ENCODE measurements around the gene ACAD10.

Gene ACAD10

DNA sequence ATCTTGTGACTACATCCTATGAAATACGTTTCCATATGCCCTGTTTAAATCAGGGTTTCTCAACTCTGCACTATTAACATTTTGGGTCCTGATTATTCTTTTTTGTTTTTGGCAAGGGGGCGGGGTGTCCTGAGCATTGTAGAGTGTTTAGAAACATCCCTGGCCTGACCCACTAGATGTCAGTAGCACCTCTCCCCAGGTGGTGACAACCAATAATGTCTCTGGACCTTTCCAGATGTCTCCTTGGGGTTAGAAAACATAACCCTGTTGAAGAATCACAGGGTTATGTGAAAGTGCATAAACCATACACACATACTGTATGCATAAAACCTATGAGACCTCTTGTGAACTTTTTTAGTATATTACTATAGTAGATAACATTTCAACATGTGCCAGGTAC, 1.4 kb downstream of the ACAD10 start:
- DNase-seq (ENCODE audit: insufficient read length, low spot score) = no peak
- FAIRE-seq = no peak
- TF ChIP-seq, protein P1, sequence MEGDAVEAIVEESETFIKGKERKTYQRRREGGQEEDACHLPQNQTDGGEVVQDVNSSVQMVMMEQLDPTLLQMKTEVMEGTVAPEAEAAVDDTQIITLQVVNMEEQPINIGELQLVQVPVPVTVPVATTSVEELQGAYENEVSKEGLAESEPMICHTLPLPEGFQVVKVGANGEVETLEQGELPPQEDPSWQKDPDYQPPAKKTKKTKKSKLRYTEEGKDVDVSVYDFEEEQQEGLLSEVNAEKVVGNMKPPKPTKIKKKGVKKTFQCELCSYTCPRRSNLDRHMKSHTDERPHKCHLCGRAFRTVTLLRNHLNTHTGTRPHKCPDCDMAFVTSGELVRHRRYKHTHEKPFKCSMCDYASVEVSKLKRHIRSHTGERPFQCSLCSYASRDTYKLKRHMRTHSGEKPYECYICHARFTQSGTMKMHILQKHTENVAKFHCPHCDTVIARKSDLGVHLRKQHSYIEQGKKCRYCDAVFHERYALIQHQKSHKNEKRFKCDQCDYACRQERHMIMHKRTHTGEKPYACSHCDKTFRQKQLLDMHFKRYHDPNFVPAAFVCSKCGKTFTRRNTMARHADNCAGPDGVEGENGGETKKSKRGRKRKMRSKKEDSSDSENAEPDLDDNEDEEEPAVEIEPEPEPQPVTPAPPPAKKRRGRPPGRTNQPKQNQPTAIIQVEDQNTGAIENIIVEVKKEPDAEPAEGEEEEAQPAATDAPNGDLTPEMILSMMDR (IDR thresholded peaks at IDR 0.05; ENCODE audit: insufficient read depth, missing control alignments) = no peak

GRCh38 chr12:111687952-111688351, 2.1 kb downstream of the ACAD10 start:
- TF ChIP-seq, protein P1 (IDR thresholded peaks at IDR 0.05; ENCODE audit: insufficient read depth, missing control alignments) = no peak
- DNase-seq (ENCODE audit: insufficient read length, low spot score) = no peak
- no peak for FAIRE-seq

- no peak for FAIRE-seq
- TF ChIP-seq, protein P1 (IDR thresholded peaks at IDR 0.05; ENCODE audit: insufficient read depth, missing control alignments) = no peak
- no peak for DNase-seq (ENCODE audit: insufficient read length, low spot score)
Observed at GRCh38 chr12:111691262-111691661, 5.4 kb downstream of the ACAD10 start.

DNA sequence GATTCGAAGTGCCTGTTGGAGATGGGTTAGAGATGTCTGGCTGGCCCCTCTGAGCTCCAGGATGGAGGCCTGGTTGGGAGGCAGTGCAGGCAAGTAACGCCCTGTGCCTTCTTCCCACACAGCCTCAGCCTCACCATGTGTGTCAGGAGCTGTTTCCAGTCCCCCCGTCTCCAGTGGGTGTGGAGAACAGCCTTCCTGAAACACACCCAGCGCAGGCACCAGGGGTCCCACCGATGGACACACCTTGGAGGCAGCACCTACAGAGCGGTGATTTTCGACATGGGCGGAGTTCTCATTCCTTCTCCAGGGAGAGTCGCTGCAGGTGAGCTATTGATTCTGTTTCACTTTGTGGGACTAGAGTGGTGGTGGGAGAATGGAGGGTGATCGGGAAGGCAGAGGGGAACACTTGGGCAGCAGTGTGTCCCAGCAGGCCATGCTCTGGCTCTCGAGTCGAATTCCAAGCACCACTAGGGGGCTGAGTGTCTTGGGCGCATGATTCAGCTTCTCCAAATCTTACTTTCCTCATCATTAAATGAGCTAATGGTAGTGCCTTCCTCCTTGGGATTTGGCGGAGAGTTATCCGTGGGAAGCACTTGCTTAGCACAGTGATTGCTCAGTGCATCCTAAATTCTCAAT, 6.8 kb downstream of the ACAD10 start:
- DNase-seq (ENCODE audit: insufficient read length, low spot score) (no peak), FAIRE-seq (no peak)
- TF ChIP-seq, protein P1 (IDR thresholded peaks at IDR 0.05; ENCODE audit: insufficient read depth, missing control alignments) = peak; percentile 12

DNA sequence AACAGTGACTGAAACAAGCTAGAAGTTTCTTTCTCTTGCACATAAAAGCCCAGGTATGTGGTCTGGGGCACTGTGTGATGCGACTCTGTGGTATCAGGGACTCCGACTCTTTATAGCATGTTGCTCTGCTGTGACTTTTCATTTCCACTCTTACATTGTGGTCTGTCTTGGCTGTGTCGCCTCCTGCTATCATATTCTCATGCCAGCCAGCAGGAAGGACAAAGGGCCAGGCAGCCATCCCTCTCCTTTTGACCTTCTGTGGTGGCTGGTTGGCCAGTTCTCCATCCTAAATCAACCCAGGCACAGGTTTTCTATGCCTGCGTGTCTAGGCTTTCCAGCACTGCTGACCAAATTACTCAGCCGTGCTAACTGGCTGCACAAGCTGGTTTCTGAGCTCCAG, 8.0 kb downstream of the ACAD10 start:
- DNase-seq (ENCODE audit: insufficient read length, low spot score) (no peak), FAIRE-seq (no peak)
- TF ChIP-seq, protein P1 (IDR thresholded peaks at IDR 0.05; ENCODE audit: insufficient read depth, missing control alignments) = no peak

DNA sequence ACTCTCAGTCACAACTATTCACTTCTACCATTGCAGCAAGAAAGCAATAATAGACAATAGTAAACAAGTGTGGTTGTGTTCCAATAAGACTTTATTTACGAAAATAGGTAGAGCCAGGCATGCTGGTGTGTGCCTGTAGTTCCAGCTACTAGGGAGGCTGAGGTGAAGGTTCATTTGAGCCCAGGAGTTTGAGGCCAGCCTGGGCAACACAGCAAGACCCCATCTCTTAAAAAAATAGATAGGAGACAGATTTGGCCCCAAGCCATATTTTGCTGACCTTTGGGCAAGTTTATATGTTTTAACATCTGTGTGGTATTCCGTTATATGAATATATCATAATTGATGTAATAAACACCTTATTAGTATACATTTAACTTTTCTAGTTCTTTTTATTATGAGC, 14.1 kb downstream of the ACAD10 start:
- TF ChIP-seq, protein P1 (IDR thresholded peaks at IDR 0.05; ENCODE audit: insufficient read depth, missing control alignments) = no peak
- no peak for FAIRE-seq
- DNase-seq (ENCODE audit: insufficient read length, low spot score) = no peak

DNA sequence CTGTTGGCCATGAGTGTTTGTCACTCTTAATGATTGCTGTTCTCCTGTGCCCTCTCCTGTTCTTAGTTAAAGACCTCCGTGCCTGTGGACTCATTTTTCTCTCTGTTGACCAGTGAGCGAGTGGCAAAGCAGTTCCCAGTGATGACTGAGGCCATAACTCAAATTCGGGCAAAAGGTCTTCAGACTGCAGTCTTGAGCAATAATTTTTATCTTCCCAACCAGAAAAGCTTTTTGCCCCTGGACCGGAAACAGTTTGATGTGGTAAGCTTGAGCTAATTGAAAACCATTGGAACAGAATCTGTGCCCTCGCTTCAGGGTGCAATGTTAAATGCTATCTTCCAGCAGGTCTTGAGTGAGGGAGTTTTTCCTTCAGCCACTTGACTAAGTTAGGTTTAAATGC, 19.8 kb downstream of the ACAD10 start:
- TF ChIP-seq, protein P1 (IDR thresholded peaks at IDR 0.05; ENCODE audit: insufficient read depth, missing control alignments) = no peak
- DNase-seq (ENCODE audit: insufficient read length, low spot score) (no peak), FAIRE-seq (no peak)
